Spleen (tissue), 7 donors: Measurements from ENCODE around the gene PLA2G4D.

Source experiments
- POLR2A ChIP-seq, 3 donors: fragments of 450-650 bp; IDR thresholded peaks; one replicate each; pipeline ENCODE4 v1.5.1; 2017; ENCODE audit warnings: antibody characterized with exemption in 3 of 3, mild to moderate bottlenecking in 1 of 3
- POLR2AphosphoS5 ChIP-seq, 3 donors: sonication (generic); formaldehyde crosslinking; IDR thresholded peaks; one replicate each; pipeline ENCODE4 v1.5.1; 2017; ENCODE audit warnings: antibody characterized with exemption in 3 of 3
- TF ChIP-seq, protein P1 (sequence below), 11 experiments: fragments of 200-600 bp in 7 of 11; fragments of 450-650 bp in 4 of 11; sonication (generic) in 4 of 11; IDR thresholded peaks in 8 of 11; conservative IDR thresholded peaks in 3 of 11; 1 replicate in 7 of 11; 2 replicates in 4 of 11; pipeline versions ENCODE4 v1.4.0 to v1.8.0; 2016 to 2021; ENCODE audit warnings: antibody characterized with exemption in 11 of 11, inconsistent platforms in 4 of 11, mild to moderate bottlenecking in 1 of 11
- donor health status: DM: no; HTN: no; CAD: no; lungs with moderate emphysema.
- donor health status: DM: no; HTN: no; CAD: no.
- donor health status: DM: no; HTN: no; CAD: no.

DNA sequence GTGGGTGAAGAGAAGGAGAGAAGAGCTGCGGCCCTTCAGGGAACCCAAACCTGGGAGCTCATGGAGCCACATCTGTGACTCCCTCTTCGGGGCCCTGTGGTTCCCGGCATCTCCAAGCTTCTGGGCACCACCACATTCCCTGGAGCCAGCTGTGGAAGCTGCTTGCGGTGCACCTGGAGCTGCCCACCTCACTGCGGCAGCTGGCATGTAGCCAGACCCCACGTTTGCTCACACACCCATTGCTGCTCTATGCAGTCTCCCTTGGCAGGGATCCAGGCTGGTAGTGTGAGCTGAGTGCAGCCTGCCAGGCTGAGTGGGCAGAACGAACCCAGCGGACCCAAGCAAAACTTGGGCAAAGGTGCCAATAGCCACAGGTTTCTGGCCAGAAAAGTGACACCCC, 56.7 kb downstream of the PLA2G4D start:
- TF ChIP-seq, protein P1, sequence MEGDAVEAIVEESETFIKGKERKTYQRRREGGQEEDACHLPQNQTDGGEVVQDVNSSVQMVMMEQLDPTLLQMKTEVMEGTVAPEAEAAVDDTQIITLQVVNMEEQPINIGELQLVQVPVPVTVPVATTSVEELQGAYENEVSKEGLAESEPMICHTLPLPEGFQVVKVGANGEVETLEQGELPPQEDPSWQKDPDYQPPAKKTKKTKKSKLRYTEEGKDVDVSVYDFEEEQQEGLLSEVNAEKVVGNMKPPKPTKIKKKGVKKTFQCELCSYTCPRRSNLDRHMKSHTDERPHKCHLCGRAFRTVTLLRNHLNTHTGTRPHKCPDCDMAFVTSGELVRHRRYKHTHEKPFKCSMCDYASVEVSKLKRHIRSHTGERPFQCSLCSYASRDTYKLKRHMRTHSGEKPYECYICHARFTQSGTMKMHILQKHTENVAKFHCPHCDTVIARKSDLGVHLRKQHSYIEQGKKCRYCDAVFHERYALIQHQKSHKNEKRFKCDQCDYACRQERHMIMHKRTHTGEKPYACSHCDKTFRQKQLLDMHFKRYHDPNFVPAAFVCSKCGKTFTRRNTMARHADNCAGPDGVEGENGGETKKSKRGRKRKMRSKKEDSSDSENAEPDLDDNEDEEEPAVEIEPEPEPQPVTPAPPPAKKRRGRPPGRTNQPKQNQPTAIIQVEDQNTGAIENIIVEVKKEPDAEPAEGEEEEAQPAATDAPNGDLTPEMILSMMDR (IDR thresholded peaks at IDR 0.05 in 8 of 11, conservative IDR thresholded peaks at IDR 0.05 in 3 of 11) = no peak
- TF ChIP-seq POLR2A (IDR thresholded peaks at IDR 0.05) (no peak), POLR2AphosphoS5 (IDR thresholded peaks at IDR 0.05) (no peak)
